SK-N-SH (cell line): ENCODE measurements around the gene USB1.

Experiments used
- CHD2 ChIP-seq: fragments of 150-350 bp; IDR thresholded peaks from 2 replicates; pipeline ENCODE4 v1.6.1; 2018; ENCODE audit warnings: low read length; ENCODE audit not compliant: partially characterized antibody
- CTCF ChIP-seq: fragments of 200-600 bp; sonication (generic); IDR thresholded peaks from 2 replicates; pipeline ENCODE4 v1.6.1; 2017; ENCODE audit warnings: antibody characterized with exemption, mild to moderate bottlenecking, moderate library complexity
- EP300 ChIP-seq, 2 experiments: IDR thresholded peaks; 2 replicates each; pipeline versions ENCODE4 v1.4.0 to v1.6.1; 2012; ENCODE audit warnings: borderline replicate concordance in 1 of 2, low read depth in 1 of 2, low read length in 1 of 2
- EZH2phosphoT487 ChIP-seq: fragments of 200-600 bp; sonication (generic); IDR thresholded peaks from 2 replicates; pipeline ENCODE4 v1.6.1; 2017; ENCODE audit warnings: low read depth, mixed run types, mild to moderate bottlenecking, antibody characterized with exemption, moderate library complexity, borderline replicate concordance
- GABPA ChIP-seq: IDR thresholded peaks from 2 replicates; pipeline ENCODE4 v1.4.0; 2012; ENCODE audit warnings: low read depth, mild to moderate bottlenecking
- MXI1 ChIP-seq: IDR thresholded peaks from 2 replicates; pipeline ENCODE4 v1.6.1; 2012; ENCODE audit warnings: mild to moderate bottlenecking, low read depth, low read length, improper control_type of control experiment
- NFIC ChIP-seq: IDR thresholded peaks from 2 replicates; pipeline ENCODE4 v1.4.0; 2012; ENCODE audit warnings: borderline replicate concordance
- POLR2AphosphoS5 ChIP-seq: IDR thresholded peaks from 2 replicates; pipeline ENCODE4 v1.6.1; 2012; ENCODE audit warnings: low read depth, low read length
- REST ChIP-seq: IDR thresholded peaks from 2 replicates; pipeline ENCODE4 v1.6.1; 2012; ENCODE audit warnings: mild to moderate bottlenecking, low read depth, low read length, moderate library complexity
- YY1 ChIP-seq: IDR thresholded peaks from 2 replicates; pipeline ENCODE4 v1.4.0; 2012; ENCODE audit warnings: low read depth, mild to moderate bottlenecking

DNA sequence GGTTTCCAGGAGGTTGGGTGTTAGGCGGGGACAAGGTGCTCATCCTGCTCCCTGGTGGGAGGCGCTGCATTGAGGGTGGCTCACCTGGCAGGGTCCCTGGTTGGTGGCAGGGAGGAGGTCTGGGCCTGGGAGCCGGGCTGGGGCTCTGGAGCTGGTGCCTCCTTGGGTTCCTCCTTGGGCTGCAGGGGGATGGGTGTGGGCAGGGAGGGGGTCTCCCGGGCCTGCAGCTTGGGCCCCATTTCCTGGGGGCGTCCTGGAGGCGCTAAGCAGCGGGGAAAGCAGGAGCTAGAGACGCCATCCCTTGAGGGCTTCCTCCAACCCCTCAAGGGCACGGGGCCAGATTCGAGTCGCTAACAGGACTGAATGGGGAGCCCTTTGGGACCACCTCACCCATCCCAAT lies 41.4 kb upstream of the USB1 start:
- TF ChIP-seq GABPA (no peak), EP300 (IDR thresholded peaks at IDR 0.05; ENCODE audit: borderline replicate concordance in 1 of 2, low read depth in 1 of 2, low read length in 1 of 2) (no peak), POLR2AphosphoS5 (no peak), CTCF (no peak), YY1 (no peak), NFIC (no peak), EZH2phosphoT487 (no peak), CHD2 (no peak), MXI1 (no peak), REST (no peak)
